Measurements from ENCODE around the gene INPP4B.
A peak's percentile ranks its signal among the peaks of the same experiment; 100 is the strongest.

INPP4B gene

DNA sequence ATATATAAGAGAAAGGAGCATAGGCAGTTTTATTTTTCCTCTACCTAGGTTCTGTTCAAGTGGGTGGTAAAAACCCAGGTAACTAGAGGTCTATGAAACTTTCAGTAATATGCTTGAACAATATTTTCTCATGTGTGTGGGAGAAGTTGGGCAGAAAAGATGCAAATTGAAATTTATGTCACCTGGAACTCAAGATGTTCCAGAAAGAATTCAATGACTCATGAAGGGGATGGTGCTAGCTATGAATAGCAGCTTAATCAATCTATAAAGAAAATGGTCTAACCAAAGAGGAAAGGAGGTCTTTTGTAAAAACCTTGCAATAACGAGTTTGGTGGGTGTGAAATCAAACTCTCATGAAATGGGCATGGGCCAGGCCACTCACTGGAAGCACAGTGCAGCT is 263.8 kb downstream of the INPP4B start:
- no peak for DNase-seq (ENCODE audit: low read depth in 2 of 2)

DNA sequence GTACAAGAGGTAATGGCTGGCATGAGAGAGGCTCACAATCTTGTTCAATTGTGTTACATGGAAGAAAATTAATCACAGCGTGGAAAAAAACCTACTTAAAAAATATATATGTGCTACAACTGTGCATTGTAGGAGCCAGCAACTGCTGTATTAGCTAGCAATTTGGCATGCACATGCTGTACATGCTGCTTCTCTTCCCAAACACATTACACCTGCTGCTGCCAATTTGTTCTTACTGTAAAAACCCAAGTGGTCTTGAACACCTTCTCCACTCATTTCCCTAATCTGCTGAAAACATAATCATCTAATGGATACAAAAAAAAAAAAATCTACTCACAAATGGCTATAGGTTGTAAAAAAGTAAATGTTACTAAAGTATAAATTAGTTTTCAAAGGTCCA is 264.2 kb downstream of the INPP4B start:
- no peak for DNase-seq (ENCODE audit: low read depth in 2 of 2)

DNA sequence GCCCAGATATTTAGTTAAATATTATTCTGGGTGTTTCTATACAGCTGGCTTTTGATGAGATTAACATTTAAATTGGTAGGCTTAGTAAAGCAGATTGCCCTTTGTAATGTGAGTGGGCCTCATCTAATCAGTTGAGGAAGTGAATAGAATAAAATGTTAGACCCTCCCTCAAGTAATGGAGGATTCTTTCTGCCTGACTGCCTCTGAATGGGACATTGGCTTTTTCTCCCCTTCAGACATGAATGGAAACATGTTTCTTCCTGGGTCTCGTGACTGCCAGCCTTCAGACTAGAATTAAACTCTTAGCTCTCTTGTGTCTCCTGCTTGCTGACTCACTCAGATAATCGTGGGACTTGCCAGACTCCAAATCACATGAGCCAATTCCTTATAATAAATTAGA is 266.7 kb downstream of the INPP4B start:
- DNase-seq (ENCODE audit: low read depth in 2 of 2) = no peak

DNA sequence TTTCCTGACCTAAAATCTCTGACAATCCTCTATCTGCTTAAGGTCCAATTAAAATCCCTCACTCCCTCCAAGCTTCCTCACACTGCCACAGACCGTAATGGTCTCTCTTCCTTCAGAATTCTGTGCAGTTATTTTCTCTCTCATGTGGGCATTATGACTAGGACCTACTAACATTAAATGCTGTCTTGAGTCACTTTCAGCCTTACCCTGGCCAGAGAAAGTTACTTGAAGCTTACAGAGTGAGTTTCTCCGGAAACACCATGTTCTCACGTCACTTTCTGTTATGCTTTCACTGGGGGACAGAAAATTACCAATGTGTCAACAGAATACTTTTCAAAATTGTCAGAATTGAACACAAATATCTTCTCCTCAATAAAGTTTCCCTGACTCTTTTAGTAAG is 271.8 kb downstream of the INPP4B start:
- no peak for DNase-seq (ENCODE audit: low read depth in 2 of 2)

DNA sequence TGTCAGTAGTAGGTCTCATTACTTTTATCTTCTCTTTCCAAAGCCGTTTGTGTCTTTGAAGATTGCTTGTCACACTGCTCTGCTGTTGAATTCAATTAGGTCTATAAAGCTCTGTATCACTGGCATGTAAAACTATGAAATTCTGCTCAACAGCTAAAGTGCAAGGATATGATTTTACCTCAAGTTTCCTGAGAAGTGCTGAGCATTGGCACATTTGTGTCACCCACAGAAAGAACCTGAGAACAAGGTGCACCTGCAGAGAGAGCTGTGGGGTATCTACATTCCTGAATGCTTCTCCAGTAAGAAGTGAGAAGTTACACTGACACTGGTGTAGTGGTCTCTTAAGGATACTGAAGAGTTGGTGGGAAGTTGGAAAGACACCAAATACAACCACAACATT is 274.0 kb downstream of the INPP4B start:
- DNase-seq (ENCODE audit: low read depth in 2 of 2) = no peak

DNA sequence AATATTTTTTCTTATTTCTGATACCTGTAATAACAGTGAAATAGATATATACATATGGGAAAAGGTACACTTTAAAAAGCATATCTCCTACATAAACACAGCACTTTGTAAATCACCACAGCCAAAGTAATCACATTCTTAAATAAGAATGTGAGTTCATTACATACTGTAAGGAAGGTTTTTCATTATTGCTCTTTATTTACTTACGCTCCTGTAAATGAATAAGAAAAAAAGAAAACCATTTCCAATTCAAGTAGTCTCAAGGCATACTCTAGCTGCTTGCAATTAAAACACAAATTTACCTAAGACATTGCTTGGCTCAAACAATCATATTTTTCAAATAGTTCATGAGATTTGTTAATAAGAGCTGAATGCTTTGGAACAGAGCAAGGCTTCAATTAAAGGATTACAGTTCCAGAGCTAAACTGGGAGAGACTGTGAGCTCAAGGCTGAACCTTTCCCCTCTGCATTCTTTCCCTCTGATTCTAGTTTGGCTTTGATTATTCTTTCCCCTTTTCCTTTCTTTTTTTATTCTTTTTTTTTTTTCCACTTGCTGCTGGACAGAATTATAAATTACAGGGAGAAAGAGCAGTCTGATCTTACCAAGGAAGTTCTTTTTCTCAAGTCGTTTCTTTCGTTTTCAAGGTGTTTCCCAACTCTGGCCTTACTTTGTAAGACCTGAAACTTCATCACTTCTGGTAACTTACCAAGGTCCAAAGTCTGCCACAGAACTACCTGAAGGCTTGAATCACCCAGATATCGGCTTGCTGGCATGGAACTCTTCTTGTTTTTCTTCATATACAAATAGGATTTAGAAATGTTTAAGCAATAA is 278.3 kb downstream of the INPP4B start:
- DNase-seq (ENCODE audit: low read depth in 2 of 2) = no peak

DNA sequence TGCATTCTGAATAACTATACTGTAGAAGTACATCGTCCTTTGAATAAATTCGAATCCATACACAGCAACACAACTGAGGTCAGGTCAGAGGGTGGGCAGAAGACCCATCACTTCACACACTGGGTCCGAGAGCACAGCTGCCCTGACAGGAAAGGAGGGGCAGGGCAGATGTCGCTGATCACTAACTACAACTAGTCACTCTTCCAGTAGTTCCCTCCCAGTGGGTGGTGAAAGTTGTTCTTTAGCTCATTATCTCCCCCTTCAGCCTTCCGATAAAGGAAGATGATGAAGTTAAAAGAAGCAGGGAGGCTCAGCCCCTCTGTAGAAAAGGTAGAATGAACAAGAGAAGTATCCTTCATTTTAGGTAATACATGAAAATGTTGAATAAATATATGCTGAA is 278.9 kb downstream of the INPP4B start:
- peak; percentile 33 to 44 for DNase-seq (ENCODE audit: low read depth in 2 of 2)

DNA sequence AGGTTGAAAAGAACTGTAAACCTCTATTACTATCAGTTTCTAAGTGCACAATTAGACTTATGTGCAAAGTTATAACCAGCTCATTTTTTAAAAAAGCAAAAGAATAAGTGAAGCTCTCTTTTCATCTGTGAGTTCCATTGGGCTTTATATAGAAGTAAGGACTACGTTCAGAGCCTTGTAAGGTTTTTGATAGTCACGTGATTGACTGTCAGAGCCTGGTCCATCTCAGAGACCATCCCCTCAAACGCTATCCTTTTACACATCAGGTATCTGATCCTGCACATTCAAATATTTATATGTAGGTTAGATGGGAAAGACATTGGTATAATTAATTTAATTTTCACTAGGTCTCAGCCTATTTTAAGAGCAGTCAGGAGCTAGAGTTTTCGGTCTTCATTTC is 279.3 kb downstream of the INPP4B start:
- DNase-seq (ENCODE audit: low read depth in 2 of 2) = no peak

DNA sequence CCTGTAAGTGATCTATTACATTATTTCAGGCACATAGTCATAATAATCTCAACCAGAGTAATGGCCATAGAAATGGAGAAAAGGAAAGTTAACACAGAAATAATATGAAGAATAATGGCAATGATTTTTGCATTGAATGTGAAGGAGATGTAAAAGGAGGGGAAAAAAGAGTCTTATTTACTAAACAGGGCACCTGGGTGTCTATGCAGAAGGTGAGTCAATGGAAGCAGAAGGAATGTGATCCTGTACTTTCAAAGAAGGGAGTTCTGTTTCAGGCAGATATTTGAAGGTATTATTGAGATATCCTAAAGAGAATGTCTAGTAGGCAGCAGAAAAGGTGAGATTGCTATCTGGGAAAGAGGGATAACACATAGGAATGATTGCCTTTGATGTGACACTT is 279.9 kb downstream of the INPP4B start:
- DNase-seq (ENCODE audit: low read depth in 2 of 2) = no peak

DNA sequence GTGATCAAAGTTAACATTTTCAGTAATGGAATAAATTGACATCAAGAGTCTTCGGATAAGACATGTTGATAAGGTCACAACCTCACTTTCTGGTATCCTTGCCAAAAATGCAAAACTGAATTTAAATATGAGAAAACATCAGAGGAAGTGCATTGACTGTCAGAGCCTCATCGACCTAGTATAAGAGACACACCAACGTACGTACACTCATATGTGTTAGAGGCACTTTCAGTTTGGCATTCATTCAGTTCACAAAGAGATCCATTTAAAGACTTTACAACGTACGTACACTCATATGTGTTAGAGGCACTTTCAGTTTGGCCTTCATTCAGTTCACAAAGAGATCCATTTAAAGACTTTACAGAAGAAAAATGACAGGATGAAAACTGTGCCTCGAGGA is 280.3 kb downstream of the INPP4B start:
- DNase-seq (ENCODE audit: low read depth in 2 of 2) = no peak

DNA sequence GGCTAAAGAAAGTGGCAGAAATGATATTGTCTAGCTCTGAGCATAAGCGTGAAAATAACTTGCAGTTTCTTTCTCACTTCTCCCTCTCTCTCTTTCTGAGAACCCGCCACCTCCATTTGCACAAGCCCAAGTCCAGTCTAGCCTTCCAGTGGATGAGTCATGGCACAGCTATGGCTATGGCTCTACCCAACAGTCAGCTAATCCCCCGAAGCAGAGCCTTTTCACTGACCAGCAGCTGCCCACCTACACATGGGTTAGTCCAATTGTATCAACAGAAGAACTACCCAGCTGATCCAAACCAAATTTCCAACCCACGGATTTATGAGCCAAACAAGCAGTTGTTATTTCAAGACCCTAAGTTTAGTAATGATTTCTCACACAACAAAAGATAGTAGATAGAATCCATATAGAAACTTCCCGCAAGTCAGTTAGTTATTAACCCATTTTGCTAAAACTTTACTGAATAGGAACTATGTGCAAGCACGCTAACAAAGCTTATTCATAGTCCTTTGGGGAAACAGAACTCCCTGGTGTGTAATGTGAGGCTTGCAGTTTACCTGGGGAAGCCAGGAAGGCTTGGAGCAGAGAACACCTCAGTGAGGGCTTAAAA is 282.3 kb downstream of the INPP4B start:
- no peak for DNase-seq (ENCODE audit: low read depth in 2 of 2)

DNA sequence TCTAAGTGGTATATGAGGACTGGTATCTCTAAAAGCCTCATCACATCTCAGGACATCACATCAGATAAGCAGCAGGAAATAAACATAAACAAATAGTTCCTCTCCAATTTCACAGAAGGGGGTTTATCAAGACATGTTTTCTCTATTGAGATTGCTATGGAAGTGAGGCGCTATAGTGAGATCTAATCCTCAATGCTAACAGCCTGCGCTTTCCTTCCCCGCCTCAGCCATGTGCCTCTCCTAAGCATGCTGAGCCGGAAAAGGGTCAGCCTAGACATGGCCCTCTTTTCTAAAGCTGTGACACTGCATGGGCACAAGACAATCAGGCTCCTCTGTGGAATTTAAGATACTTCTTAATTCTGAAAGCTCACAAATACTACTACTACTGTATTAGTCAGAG is 286.1 kb downstream of the INPP4B start:
- DNase-seq (ENCODE audit: low read depth in 2 of 2) = no peak

DNA sequence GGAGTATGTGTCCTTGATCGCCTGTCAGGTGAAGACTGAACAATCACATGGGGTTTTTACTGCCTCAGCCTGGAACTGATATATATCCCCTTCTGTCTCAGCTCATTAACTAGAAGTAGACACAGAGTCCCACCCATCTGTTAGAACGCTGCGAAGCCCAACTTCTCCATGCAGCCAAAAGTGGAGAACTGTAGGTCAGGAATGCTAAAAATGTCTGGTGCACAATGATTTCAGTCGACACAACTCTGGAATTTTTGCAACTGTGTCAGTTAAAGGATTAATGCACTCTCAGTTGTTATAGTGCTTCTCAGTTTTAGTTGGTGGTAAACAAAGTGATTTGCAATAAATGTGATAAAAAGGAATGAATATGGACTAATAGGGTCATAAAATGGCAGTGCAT is 287.2 kb downstream of the INPP4B start:
- DNase-seq (ENCODE audit: low read depth in 2 of 2) = no peak

DNA sequence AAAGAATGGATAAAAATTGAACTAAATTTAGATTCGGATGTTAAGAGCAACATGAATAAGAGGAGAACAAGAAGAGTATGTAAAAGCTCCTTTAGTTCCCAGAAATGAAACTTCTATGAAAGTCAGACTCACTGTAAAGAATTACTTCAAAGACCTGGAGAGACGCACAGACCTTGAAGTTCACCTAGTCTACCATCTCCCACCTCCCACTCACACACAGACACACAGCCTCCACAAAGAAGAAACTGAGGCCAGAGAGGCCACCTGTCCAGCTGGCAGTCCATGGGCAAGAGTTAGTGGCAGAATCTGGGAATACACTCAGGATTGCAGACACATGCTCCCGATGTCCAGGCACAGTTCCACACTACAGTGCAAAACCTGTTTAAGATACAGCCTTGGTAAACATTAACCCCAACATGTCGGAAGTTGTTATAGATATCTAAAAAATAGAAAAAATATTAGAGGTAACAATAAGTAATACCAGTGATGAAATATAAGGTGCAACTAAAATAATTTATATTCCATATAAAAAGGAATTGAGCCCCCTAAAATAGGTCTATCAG is 288.8 kb downstream of the INPP4B start:
- no peak for DNase-seq (ENCODE audit: low read depth in 2 of 2)

DNA sequence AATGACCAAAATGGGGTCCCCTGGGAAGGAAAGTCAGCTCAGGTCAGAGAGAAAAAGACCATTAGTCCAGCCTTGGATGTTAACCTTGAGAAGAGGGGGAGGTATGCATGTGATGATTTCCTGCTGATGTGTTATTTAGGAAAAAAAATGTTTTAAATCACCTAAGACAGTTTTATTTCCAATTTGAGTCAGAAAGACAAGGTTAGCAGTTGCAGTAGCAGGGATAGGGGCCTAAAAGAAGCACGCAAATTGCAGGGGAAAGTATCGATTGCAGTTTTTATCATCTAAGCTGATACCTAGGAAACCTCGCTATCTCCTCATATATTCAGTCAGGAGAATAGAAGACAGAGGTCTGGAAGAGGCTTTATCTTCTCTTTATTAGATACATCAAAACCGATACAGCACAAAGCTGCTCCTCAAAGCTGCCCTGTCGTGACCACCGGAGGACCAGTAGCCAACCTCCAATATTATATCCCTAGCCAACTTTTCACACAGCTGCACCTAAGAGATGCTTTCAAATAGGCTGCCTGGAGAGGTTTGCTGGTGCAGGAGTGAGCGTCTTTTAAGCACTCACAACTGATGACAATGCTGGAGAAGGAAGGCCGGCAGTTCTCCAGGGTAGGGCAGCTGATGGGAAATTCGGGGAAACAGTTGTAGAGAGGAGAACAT is 289.4 kb downstream of the INPP4B start:
- DNase-seq (ENCODE audit: low read depth in 2 of 2) = no peak

DNA sequence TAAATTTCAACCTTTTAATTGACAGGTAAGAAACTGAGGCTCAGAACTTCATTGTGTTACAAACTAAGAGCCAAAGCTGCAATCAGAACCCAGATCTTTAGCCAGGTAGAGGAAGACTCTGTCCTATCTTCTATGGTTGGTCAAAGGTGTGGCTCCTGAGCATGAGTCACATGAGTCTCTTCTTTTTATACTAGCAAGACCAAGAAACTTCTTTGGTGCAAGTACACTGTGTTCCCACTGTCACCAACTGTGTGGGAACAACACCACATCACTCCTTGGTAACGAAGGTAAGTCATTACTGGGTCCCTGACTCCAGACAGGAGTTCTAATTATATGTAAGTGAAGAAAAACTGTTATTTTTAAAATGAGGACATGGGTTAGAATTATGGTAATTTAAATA is 290.1 kb downstream of the INPP4B start:
- no peak for DNase-seq (ENCODE audit: low read depth in 2 of 2)

DNA sequence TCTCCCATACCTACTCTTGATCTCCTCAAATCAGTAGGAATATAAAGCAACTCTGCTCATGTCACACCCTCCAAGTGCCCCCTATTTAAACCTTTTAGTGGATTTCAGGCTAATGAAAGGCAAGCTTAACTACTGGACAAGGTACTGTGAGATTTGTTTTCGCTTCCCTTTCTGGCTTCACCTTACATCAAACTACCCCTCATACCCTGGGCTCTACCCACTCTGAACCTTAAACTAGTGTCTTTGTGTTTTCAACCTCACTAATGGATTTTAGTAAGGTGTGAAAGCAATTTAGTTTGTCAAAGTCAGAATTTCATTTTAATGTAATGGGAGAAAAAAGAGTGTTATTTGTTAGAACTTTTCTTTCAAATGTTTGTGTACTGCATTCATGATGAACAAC is 291.7 kb downstream of the INPP4B start:
- DNase-seq (ENCODE audit: low read depth in 2 of 2) = no peak

DNA sequence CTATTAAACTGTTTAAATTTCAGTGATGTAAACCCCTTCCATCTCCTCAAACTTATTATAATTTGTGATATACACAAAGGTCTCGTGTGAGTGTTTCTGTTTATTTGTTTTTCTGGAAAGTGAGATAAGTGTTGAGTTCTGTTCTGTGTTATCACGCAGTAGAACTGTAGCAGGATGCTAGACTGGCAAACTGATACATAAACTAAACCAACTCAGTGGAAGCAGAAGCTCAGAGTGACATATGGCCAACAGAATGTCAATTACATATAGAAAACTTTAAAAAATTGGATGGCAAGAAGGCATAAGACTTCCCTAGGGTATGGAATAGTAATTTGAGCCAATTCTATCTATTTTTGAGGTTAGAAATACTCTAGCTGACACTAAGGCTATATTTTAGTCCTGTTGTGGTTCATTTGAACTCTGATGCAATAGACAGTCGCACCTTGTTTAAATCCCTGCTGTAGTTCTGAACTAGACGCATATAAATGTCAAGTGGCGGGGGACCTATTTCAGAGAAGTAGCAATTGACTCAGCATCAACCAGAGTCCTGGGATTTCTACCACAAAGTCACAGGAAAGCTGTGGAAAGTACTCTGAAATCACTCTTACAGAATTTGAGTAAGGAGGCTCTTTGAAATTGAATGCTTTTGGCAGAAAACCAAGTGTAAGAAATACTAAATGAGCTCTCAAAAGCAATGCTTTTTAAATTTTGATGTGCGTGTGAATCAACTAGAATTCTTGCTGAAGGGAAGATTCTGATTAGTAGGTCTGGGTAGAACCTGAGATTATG is 294.4 kb downstream of the INPP4B start:
- no peak for DNase-seq (ENCODE audit: low read depth in 2 of 2)

DNA sequence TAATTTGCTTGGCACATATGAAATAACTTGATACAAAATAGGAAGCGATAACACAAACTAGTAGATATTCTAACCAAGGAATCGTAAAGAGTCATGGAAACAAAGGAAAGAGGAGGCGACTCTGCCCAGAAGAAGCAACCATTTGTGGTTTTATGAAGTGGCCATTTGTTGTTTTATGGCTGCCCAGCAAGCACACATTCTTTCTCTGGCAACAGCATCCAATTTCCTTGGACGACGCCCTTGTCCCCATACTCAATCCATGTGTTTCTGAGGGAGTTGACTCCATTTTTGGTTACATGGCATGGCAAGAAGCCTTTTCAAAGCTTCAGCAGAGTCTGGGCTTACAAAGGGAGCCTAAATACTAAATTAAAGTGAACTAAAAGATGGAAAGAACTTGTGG is 295.1 kb downstream of the INPP4B start:
- no peak for DNase-seq (ENCODE audit: low read depth in 2 of 2)

DNA sequence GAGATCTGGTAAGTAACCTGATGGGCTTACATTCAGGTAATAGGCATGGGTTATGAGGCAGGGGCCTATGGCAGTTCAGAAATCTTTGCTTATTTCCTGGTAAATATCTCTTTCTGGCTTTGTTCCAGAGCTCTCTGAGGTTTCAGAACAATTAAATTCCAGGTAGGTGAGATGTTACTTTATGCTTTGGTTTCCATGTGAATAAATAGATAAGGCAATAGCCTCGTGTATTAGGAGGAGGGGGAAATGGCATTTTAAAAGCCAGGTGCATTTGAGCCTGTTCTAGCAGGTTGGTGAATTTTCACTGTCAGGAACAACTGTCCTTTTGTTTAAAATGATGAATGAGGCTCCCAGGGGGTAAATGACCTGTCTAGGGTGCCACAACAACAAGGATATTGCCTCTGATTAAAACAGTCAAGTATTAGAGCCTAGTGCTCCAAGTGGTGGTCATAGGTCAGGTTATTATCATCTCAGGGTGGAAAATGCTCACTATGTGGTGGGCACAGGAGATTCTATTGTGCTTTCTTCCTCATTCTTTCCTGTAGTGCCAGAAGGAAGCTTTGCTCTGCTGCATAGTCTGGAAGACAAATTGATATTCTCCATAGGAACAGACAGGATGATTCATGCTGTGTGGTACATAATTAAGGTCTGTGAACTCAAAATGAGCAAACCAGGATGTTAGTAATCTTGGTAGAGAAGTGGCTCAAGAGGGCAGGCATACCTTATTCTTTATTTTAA is 296.2 kb downstream of the INPP4B start:
- no peak for DNase-seq (ENCODE audit: low read depth in 2 of 2)

DNA sequence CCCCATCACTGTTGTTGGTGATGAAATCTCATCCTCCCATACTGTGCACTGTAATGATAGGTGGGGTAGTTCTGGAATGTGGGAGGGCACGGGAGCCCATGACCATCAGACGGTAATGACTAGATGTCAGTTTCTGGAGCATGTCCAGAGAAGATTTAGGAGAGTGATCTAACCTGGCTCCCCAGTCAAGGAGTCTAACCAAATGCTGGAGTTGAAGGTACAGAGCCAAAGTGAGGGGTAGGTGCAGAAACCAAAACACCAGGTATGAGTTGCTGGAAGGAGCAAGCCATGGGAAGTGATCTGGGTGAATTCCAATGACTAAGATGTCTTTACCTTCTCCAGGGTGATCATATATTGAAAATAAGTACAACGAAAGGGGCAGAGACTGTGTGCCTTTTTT is 296.9 kb downstream of the INPP4B start:
- DNase-seq (ENCODE audit: low read depth in 2 of 2) = no peak
